K562 (cell line): ENCODE measurements around the gene DGCR6L. TPM values are rescaled to one million over a fixed set of nuclear protein-coding genes. Genes with fewer than 3 reads are reported as not detected.

ENCODE experiments used
- KDM2B ChIP-seq: fragments of 250-450 bp; sonication (Bioruptor Pico); IDR thresholded peaks from 2 replicates; pipeline ENCODE4 v1.8.0; 2021; ENCODE audit warnings: mild to moderate bottlenecking, moderate library complexity
- L3MBTL2 ChIP-seq: fragments of 450-650 bp; IDR thresholded peaks from 2 replicates; pipeline ENCODE4 v1.6.1; 2016; ENCODE audit warnings: mild to moderate bottlenecking, moderate library complexity
- NONO ChIP-seq, 2 experiments: fragments of 200-400 bp in 1 of 2; fragments of 450-650 bp in 1 of 2; formaldehyde crosslinking in 1 of 2; IDR thresholded peaks; 2 replicates each; pipeline ENCODE4 v1.6.1; 2017; ENCODE audit warnings: low read depth in 2 of 2, mild to moderate bottlenecking in 2 of 2, moderate library complexity in 2 of 2, low read length in 1 of 2
- RBM14 ChIP-seq: fragments of 200-400 bp; formaldehyde crosslinking; IDR thresholded peaks from 2 replicates; pipeline ENCODE4 v1.6.1; 2018; ENCODE audit warnings: low read depth, mild to moderate bottlenecking, low read length, moderate library complexity, borderline replicate concordance; ENCODE audit not compliant: insufficient read depth
- SAFB ChIP-seq: fragments of 200-400 bp; formaldehyde crosslinking; IDR thresholded peaks from 2 replicates; pipeline ENCODE4 v1.6.1; 2017; ENCODE audit warnings: low read depth, low read length, borderline replicate concordance
- ZBTB7A ChIP-seq: IDR thresholded peaks from 2 replicates; pipeline ENCODE4 v1.6.1; 2011; ENCODE audit warnings: low read depth, mild to moderate bottlenecking, low read length, moderate library complexity, borderline replicate concordance; ENCODE audit not compliant: control insufficient read depth
- ZNF197 ChIP-seq: fragments of 200-800 bp; sonication (Bioruptor generic); IDR thresholded peaks from 2 replicates; pipeline ENCODE4 v1.6.1; 2016; ENCODE audit warnings: low read depth, missing genetic modification characterization, missing compliant biosample characterization
- polyA plus RNA-seq, 8 experiments: library from polyadenylated mRNA; depleted of rRNA in 4 of 8; stranded (reverse) in 5 of 8; unstranded in 3 of 8; fragments of >200 nt; fragmentation: Nextera tagmentation in 2 of 8; fragmentation: Illumina TruSeq in 1 of 8; extraction: Ambion mirVana in 2 of 8; extraction: Trizol in 1 of 8; gene quantifications; 2 replicates each; pipeline versions ENCODE4 v1.2.1 to v1.2.3, GENCODE V29; 2011 to 2014; ENCODE audit warnings: inconsistent platforms in 1 of 8, missing spikeins in 1 of 8
- total RNA-seq, 7 experiments: library from RNA; depleted of rRNA in 6 of 7; stranded (reverse); fragments of >200 nt in 6 of 7; fragmentation: Illumina TruSeq in 2 of 7; extraction: Trizol in 2 of 7; gene quantifications; 2 replicates each; pipeline versions ENCODE4 v1.2.1 to v1.2.3, GENCODE V29; 2011 to 2021; ENCODE audit warnings: low replicate concordance in 1 of 7
- TF ChIP-seq, protein P1 (sequence below), 2 experiments: IDR thresholded peaks; 2 replicates each; pipeline ENCODE4 v1.6.1; 2011; ENCODE audit warnings: borderline replicate concordance in 1 of 2, control low read depth in 1 of 2, low read depth in 1 of 2, low read length in 1 of 2, mild to moderate bottlenecking in 1 of 2, mixed read lengths in 1 of 2, moderate library complexity in 1 of 2; ENCODE audit not compliant: insufficient read depth in 1 of 2, insufficient read length in 1 of 2, poor library complexity in 1 of 2, severe bottlenecking in 1 of 2; ENCODE audit errors: extremely low read depth in 1 of 2
- TF ChIP-seq, protein P2 (sequence below): sonication (generic); formaldehyde crosslinking; IDR thresholded peaks from 2 replicates; pipeline ENCODE4 v1.8.0; 2022; ENCODE audit warnings: mild to moderate bottlenecking, missing genetic modification reagents
- TF ChIP-seq, protein P3 (sequence below): fragments of 150-350 bp; conservative IDR thresholded peaks from 2 replicates; pipeline ENCODE4 v1.6.1; 2014; ENCODE audit warnings: low read length
- TF ChIP-seq, protein P4 (sequence below): fragments of 250-450 bp; sonication (Bioruptor Pico); IDR thresholded peaks from 2 replicates; pipeline ENCODE4 v1.5.0; 2021
- TF ChIP-seq, protein P5 (sequence below): sonication (generic); formaldehyde crosslinking; IDR thresholded peaks from 2 replicates; pipeline ENCODE4 v1.8.1; 2023; ENCODE audit warnings: mild to moderate bottlenecking, missing genetic modification reagents, moderate library complexity

Gene DGCR6L
- total and polyA plus RNA-seq, 9 of the 15 experiments (the other 6 are each of a cell fraction or from before 2014, with no cell fraction given): 3.6 to 151 (median 51.0) TPM

DNA sequence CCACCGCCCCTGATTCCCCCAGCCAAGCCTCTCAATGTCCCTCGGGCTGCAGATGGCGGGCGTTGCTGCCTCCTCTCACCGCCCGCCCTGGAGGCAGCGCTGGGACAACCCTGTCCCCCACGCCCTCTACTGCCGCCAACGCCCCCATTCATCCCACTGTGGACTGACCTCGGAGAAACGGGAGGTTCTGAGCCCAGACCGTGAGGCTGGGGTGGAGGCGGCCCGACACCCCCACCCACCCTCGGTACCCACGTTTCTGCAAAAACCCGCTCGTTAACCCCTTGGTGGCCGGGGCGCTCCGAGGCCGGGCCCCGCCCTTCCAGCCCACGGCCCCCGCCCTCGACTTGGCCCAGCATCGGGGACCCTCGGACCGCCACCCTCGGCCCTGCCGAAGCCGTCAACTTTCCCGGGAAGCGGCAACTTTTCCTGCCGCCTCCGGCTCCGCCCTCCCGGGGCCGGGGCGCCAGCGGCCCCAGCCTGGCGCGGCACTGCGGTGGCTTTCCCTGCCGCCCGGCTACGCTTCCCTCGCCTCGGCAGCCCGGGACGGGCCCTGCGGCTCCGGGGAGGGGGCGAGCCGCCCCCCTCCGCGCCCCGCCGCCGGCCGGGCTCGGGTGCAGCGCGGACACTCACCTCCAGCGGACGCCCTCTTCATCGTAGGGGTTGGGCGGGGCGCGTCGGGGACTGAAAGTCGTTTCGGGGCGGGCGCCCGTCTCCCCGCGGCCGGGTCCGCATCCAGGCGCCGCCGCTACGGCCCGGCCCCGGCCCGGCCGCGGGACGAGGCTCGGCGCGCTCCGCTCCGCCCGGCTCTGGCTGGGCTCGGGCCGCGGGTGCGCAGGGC is 52.2 kb downstream of the DGCR6L start (continued):
- TF ChIP-seq, protein P1, sequence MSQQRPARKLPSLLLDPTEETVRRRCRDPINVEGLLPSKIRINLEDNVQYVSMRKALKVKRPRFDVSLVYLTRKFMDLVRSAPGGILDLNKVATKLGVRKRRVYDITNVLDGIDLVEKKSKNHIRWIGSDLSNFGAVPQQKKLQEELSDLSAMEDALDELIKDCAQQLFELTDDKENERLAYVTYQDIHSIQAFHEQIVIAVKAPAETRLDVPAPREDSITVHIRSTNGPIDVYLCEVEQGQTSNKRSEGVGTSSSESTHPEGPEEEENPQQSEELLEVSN (IDR thresholded peaks at IDR 0.05; ENCODE audit: borderline replicate concordance in 1 of 2, extremely low read depth in 1 of 2, insufficient read depth in 1 of 2, insufficient read length in 1 of 2, low read depth in 1 of 2, low read length in 1 of 2, poor library complexity in 1 of 2, severe bottlenecking in 1 of 2): peak; percentile 76 to 97
- TF ChIP-seq, protein P2, sequence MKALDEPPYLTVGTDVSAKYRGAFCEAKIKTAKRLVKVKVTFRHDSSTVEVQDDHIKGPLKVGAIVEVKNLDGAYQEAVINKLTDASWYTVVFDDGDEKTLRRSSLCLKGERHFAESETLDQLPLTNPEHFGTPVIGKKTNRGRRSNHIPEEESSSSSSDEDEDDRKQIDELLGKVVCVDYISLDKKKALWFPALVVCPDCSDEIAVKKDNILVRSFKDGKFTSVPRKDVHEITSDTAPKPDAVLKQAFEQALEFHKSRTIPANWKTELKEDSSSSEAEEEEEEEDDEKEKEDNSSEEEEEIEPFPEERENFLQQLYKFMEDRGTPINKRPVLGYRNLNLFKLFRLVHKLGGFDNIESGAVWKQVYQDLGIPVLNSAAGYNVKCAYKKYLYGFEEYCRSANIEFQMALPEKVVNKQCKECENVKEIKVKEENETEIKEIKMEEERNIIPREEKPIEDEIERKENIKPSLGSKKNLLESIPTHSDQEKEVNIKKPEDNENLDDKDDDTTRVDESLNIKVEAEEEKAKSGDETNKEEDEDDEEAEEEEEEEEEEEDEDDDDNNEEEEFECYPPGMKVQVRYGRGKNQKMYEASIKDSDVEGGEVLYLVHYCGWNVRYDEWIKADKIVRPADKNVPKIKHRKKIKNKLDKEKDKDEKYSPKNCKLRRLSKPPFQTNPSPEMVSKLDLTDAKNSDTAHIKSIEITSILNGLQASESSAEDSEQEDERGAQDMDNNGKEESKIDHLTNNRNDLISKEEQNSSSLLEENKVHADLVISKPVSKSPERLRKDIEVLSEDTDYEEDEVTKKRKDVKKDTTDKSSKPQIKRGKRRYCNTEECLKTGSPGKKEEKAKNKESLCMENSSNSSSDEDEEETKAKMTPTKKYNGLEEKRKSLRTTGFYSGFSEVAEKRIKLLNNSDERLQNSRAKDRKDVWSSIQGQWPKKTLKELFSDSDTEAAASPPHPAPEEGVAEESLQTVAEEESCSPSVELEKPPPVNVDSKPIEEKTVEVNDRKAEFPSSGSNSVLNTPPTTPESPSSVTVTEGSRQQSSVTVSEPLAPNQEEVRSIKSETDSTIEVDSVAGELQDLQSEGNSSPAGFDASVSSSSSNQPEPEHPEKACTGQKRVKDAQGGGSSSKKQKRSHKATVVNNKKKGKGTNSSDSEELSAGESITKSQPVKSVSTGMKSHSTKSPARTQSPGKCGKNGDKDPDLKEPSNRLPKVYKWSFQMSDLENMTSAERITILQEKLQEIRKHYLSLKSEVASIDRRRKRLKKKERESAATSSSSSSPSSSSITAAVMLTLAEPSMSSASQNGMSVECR (CRISPR knock-in tag): peak; percentile 69; the same call in 1 of the 2 replicates
- 0 out of 2 replicates have a peak, but pooled peaks have one; percentile 42 for TF ChIP-seq RBM14
- peak; percentile 92 for TF ChIP-seq KDM2B (CRISPR knock-in tag)
- TF ChIP-seq, protein P3, sequence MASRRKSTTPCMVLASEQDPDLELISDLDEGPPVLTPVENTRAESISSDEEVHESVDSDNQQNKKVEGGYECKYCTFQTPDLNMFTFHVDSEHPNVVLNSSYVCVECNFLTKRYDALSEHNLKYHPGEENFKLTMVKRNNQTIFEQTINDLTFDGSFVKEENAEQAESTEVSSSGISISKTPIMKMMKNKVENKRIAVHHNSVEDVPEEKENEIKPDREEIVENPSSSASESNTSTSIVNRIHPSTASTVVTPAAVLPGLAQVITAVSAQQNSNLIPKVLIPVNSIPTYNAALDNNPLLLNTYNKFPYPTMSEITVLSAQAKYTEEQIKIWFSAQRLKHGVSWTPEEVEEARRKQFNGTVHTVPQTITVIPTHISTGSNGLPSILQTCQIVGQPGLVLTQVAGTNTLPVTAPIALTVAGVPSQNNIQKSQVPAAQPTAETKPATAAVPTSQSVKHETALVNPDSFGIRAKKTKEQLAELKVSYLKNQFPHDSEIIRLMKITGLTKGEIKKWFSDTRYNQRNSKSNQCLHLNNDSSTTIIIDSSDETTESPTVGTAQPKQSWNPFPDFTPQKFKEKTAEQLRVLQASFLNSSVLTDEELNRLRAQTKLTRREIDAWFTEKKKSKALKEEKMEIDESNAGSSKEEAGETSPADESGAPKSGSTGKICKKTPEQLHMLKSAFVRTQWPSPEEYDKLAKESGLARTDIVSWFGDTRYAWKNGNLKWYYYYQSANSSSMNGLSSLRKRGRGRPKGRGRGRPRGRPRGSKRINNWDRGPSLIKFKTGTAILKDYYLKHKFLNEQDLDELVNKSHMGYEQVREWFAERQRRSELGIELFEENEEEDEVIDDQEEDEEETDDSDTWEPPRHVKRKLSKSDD: no peak
- TF ChIP-seq L3MBTL2: peak; percentile 97
- peak; percentile 81; the same call in 1 of the 2 replicates for TF ChIP-seq SAFB
- peak; percentile 56; the same call in 1 of the 2 replicates for TF ChIP-seq ZNF197 (CRISPR knock-in tag)
- TF ChIP-seq, protein P4, sequence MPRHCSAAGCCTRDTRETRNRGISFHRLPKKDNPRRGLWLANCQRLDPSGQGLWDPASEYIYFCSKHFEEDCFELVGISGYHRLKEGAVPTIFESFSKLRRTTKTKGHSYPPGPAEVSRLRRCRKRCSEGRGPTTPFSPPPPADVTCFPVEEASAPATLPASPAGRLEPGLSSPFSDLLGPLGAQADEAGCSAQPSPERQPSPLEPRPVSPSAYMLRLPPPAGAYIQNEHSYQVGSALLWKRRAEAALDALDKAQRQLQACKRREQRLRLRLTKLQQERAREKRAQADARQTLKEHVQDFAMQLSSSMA: peak; percentile 71
- TF ChIP-seq, protein P5, sequence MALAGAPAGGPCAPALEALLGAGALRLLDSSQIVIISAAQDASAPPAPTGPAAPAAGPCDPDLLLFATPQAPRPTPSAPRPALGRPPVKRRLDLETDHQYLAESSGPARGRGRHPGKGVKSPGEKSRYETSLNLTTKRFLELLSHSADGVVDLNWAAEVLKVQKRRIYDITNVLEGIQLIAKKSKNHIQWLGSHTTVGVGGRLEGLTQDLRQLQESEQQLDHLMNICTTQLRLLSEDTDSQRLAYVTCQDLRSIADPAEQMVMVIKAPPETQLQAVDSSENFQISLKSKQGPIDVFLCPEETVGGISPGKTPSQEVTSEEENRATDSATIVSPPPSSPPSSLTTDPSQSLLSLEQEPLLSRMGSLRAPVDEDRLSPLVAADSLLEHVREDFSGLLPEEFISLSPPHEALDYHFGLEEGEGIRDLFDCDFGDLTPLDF: 0 out of 2 replicates have a peak, but pooled peaks have one; percentile 34
- peak in 1 of 2 experiments; percentile 95; a peak in 2 of 4 replicates for TF ChIP-seq NONO (IDR thresholded peaks at IDR 0.05; ENCODE audit: low read depth in 2 of 2, low read length in 1 of 2)
- peak; percentile 91 for TF ChIP-seq ZBTB7A
